Endometrium (tissue), 2 donors: ENCODE measurements around the gene PHKA2.
"Not testable (repeated sequence)": the region's sequence is repeated elsewhere in the genome, so short reads cannot be mapped to it uniquely, and the experiment has no call there.

Experiments
- FAIRE-seq: peaks from 2 replicates; lab custom pipeline; 2012; peaks lifted over from hg19 to GRCh38; lab: Jason Lieb, UNC
- donor health status: control.
- donor health status: control.

PHKA2 gene

GRCh38 chrX:18855919-18856644 is 127.8 kb downstream of the PHKA2 start:
- no peak for FAIRE-seq

- FAIRE-seq: not testable (repeated sequence)
Observed at GRCh38 chrX:18847901-18848300, 136.0 kb downstream of the PHKA2 start.
